Cerebellar cortex (tissue), 1 donor: ENCODE measurements around the gene KCNQ1OT1.

Source experiments
- DNase-seq: peaks from one replicate; pipeline ENCODE4 v3.0.0-alpha.2; 2015; ENCODE audit warnings: low spot score

The KCNQ1OT1 gene

GRCh38 chr11:2582351-2582945 is 117.3 kb downstream of the KCNQ1OT1 start:
- DNase-seq, result no peak

GRCh38 chr11:2581931-2582350 is 117.9 kb downstream of the KCNQ1OT1 start:
- DNase-seq, result no peak

DNA sequence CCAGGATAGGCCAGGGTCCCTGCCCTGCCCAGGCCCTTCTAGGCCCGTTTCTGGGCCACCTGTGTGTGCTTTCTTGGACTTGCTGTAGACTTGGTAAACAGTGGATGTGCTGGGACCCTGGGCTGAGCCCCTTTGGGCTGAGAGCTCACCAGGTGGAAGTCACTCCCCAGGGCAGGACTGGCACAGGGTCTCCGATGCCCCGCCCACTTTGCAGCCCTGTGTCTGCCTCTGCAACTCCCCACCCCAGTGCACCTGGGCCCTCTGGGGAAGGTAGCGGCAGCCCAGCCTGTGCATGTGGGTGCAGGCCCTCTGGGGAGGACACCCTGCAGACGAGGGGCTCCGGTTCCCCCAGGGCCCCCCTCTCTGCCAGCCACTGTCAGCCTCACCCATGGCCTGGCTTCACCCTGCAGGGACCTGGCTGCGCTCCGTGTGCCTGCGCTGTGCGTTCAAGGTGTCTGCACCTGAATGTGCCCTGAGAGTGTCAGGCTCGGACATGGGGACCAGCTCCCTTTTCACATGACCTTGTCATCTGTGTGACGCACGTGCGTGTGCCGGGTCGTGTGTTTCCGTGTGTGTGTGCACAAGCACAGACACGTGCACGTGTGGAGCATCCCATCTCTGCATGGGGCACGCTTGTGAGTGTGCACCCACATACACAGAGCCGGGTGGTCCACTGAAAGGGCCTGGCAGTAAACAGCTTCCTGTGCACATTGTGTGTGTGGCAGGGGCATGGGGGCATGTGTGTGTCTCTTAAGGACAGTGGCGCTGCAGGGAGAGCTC is 118.5 kb downstream of the KCNQ1OT1 start:
- DNase-seq, result no peak

- no peak for DNase-seq
These were observed 119.2 kb downstream of the KCNQ1OT1 start for GRCh38 chr11:2580571-2581001.

DNA sequence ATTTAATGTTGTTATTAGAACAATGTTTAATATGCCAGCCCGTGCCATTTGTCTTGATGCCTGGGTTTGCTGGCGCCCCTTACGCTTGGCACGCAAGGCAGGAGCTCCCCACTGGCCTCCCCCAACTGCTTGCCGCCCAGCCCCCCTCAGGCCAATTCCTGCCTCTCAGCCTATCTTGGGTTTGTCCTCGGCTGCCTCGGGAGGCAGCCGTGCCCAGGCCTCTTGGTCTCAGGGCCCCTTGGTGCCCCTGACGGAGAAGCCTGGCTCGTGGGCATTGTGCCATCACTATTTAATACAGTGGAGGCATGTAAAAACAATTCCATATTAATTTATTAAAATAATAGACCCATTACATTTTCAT is 119.8 kb downstream of the KCNQ1OT1 start:
- no peak for DNase-seq

DNA sequence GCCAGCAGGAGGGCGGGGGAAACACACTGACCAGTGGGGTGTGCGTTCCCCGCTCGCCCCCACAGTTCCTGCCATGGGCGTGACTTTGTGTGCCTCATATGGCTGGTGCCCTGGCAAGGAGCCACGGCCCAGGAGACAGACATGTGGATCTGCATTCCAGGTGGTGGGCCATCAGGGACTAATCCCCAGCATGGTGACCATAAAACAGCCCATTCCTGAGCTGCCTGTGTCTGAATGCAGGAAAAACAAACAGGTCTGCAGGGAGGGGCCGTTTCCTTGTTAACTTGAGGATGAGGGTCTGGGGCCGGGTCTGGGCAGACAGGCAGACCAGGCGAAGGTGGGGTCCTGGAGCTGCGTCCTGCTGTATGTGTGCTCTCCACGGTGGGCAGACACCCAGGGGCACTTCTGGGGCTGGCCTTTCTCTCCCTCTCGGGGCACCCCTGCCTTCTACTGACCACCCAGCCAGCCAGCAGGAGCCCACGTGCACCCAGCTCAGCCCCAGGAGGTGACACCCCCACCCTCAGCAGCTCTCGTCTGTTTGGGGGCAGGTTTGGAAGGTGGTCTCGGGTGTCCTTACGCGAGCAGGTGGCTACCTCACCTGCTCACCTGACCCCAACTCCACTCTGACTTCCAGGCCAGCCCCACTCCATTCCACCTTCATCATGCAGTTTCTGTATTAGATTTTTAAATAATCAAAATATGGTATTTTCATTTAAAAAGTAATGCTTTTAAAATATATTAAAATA is 120.3 kb downstream of the KCNQ1OT1 start:
- no peak for DNase-seq

DNA sequence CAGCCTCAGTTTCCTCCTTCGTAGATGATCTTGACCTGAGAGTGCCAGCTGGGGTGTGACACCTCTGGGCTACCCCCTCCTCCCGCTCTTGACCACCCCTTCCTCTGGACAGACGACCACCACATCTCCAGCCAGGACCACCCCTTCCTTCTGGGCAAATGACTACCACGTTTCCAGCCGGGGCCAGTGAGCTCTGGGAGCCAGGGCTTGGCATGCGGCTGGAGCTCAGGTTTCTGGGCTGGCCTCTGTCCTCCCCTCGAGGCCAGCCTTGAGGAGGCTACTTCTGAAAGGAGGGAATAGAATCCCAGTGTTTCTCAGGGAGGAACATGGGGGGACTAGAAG is 120.9 kb downstream of the KCNQ1OT1 start:
- DNase-seq, result no peak

DNA sequence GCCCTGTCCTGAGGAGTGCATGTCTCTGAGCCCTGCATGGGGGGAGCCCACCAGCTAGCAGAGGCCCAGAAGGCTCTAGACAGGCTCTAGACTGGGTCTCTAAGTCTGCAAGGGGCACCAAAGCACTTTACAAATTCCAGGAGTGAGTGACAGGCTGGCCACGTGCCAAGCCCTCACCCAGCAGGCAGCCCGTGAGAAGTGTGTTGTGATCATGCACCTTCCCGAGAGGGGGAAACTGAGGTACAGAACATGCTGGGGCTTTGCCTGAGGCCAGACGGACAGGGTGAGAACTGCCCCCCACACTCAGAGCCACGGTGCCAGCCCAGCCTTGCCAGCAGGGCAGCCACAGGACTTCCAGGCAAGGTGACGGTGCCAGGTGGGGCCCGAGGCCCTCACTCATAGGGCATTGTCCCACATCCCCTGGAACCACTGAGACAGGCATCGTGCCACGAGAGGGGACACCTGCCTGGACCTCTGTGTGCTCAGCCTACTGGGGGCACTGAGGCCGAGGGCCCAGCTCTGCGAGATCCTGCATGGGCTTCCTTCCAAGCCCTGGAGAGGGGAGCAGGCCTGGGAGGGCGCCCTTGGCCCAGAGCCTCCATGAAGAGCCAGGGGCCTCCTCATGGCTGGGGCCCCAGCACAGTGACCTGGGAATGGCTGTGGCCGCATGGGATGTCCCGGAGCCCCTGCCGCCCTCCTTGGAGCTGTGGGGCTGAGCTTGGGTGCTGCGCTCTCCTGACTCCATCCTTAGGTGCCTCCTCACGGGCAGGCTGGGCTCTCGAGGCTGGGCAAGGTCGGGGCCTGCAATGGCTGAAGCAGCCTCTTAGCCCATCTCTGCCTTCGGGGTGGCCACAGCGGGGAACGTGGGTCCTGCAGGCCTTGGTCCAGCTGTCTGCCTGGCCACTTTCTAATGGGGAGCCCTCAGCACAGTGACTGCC is 121.5 kb downstream of the KCNQ1OT1 start:
- DNase-seq, result no peak

GRCh38 chr11:2577031-2577990 is 122.5 kb downstream of the KCNQ1OT1 start:
- no peak for DNase-seq

DNA sequence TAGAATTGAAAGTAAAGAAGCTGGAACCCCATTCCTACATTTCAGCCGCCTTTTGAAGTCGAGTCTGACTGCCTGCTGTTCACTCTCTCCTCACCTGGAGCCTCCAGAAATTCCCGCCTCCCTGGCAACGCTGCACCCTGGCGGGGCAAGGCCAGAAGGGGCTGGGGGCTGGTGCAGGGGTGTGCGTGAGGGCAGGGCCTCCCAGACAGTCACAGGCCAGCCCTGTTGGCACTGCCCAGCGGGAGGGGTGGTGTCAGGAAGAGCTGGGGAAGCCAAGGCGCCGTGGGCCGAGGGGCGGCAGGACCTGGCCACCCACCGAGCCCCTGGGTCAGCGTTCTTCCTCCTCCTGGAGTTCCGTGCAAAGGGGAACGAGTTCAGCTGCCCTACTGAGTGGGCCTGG is 123.2 kb downstream of the KCNQ1OT1 start:
- no peak for DNase-seq

DNA sequence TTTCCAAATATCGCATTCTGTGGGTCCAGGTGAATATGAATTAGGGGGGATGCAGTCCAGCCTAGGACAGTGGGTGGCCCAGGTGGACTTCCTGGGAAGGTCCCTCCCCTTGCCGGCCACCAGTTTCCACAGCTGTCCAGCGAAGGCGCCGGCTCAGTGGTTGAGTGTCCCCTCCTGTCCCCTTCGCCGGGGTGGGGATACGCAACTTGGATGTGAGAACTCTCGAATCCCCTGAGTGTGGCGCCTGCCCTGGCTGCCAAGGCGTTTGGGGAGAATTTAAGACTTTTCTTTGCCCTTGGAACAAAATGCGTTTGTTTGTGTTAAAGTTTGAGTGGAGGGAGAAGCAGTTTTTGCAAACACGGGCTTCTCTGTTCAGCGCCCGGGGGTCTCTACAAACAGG is 123.7 kb downstream of the KCNQ1OT1 start:
- DNase-seq, result no peak

DNA sequence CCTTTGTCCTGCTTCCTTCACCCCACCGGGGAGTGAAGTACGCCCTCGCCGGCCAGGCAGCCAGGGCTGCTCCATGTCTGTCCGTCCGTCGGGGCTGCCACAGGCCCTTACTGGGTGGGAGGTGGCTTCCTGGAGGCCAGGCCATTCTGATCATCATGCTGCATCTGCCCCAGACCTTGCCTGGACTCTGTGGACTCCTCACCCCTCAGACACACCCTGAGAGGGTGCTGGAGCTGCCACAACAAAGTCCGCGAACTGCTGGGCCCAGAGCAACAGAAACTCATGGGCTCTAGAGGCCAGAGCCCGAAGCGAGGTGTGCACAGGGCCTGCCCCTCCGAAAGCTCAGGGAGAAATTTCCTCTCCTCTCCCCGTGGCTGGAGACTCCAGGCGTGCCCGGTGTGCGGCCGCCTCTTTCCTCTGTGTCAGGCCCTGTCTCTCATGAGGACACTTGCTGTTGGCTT is 124.2 kb downstream of the KCNQ1OT1 start:
- no peak for DNase-seq

DNA sequence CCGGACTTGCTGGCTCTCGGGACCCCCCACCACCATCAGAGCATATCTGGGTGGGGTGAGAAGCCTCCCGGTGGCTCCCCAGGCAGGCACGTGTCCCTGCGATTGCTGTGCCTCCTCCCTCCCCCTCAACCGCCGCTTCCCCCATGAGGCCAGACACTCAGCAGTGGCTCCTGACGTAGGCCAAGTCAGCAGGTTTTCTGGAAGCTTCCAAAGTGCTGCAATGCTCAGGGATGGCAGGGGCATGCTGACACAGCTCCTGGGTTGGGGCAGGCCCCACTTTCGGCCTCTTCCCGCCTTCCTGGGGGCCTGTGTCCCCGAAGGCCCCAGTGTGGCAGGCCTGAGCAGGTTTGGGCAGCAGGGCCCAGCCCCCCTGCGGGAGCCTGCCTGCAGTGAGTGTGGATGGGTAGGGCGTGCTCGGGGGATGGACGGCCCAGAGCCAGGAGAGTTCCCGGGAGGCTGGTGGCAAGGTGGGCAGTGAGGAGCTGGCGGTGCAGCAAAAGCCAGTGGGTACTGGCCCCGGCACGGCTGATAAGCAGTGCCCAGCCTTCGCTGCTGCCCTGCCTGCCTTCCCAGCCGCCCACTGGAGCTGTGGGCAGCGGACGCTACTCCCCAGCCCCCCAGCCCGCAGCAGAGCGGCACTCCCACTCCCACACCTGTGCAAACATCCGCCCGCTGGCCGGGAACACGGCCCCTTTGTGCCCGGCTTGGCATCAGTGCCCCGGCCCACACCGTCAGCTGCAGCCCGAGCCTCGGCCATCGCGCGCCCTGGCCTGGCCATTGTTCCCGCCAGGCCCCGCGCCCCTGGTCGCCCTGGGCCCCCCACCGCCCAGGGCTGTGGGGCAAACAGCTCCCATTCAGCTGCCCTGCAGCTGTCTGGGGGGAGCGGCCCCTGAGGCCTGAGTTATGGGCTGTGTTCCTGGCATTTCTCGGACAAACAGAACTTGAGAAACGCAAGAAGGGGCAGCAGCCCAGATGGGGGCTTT is 125.0 kb downstream of the KCNQ1OT1 start:
- DNase-seq, result no peak

- DNase-seq, result no peak
These were observed 125.7 kb downstream of the KCNQ1OT1 start for GRCh38 chr11:2574043-2574552.

GRCh38 chr11:2573240-2574042 is 126.4 kb downstream of the KCNQ1OT1 start:
- no peak for DNase-seq

- no peak for DNase-seq
These were observed 127.1 kb downstream of the KCNQ1OT1 start for GRCh38 chr11:2572491-2573239.

DNA sequence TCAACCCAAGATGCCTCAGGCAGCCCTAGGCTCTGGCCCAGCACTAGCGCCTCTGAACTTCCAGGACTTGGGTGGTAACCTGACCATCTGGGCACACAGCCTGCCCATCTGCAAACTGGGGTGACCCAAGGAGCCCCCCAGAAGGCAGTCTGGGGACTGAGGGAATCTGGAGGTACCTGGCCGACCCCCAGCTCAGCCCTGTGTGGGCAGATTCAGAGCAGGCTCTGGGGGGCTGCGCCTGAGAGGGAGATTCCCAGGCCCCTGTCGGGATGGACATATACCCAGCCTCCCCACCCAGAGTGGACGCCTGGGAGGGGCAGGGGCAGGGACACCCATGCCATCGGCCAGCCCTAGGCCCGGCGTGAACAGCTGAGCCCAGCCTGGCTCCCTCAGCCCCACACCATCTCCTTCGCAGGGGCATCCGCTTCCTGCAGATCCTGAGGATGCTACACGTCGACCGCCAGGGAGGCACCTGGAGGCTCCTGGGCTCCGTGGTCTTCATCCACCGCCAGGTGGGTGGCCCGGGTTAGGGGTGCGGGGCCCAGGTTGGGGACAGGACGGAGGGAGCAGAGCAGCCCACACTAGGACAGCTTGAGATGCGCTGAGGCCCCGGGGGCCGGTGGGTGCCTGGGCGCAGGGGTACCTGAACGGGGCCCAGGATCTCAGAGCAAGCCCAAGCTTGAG is 128.1 kb downstream of the KCNQ1OT1 start:
- no peak for DNase-seq
